ENCODE results near the gene SMYD3.

- no peak for TF ChIP-seq POLR2A (IDR thresholded peaks at IDR 0.05)
- no peak for TF ChIP-seq CTCF (IDR thresholded peaks at IDR 0.05)
These were observed 22.1 kb upstream of the SMYD3 start for GRCh38 chr1:246528933-246529731.
